ENCODE results near the gene CFAP70. TPM values are rescaled to one million over a fixed set of nuclear protein-coding genes. Genes with fewer than 3 reads are reported as not detected.

Gene CFAP70
- total RNA-seq, 2 donors from 2014 or later: 0.73 to 0.74 TPM

DNA sequence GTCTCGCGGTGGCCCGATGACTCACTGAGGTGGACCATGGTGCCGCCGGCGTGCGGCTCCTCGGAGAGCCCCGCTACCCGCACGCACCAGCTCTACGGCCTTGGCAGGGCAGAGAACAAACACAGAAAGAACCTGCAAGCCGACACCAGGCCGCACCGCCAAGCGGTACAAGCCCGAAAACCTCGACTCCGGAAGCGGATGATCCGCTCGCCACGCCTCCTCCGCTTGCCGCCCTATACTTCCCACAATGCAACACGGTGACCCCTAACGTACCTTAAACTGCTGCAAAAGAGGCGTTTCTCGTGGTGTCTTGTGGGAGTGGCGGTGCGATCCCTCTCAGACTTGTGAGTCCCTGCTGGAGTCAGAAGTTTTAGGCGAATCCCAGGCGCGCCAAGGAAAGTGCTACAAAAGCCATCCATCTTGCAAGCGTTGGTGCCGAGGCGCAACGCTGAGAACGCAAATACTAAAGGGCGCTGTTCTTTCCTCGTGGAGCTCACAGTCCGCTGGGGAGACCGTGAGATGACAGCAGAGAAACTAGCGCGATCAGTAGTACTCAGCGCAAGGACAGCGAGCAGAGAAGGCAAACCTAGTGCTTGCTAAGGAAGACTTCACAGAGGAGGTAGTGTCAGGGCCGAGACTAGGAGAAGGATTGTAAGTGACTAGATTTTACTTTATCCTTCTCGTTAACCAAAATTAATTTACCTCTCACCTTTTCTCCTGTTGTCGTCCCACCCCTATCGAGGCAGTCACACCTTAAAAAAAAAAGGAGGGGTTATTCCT, 106.0 kb downstream of the CFAP70 start, which contains the start of gene MRPS16:
MRPS16 (minus strand) TSS at position 200 of the 780 bp plus-strand sequence; CDS start at position 38, 162 bp downstream.
- H3K36me3 Mint-ChIP-seq (ENCODE audit: low read depth): peaks cover 52% of the 10 kb centered on the region
- peak within 1 kb of the TSS; percentile 96 for H3K4me3 Mint-ChIP-seq
- H3K27ac Mint-ChIP-seq: peak within 1 kb of the TSS; percentile 94
- H3K27me3 Mint-ChIP-seq: no peaks in the 10 kb centered on the region
- peak; percentile 94 for ATAC-seq (replicated peaks)
- H3K9me3 Mint-ChIP-seq: no peaks in the 10 kb centered on the region
- peaks cover 17% of the 10 kb centered on the region for H3K4me1 Mint-ChIP-seq

DNA sequence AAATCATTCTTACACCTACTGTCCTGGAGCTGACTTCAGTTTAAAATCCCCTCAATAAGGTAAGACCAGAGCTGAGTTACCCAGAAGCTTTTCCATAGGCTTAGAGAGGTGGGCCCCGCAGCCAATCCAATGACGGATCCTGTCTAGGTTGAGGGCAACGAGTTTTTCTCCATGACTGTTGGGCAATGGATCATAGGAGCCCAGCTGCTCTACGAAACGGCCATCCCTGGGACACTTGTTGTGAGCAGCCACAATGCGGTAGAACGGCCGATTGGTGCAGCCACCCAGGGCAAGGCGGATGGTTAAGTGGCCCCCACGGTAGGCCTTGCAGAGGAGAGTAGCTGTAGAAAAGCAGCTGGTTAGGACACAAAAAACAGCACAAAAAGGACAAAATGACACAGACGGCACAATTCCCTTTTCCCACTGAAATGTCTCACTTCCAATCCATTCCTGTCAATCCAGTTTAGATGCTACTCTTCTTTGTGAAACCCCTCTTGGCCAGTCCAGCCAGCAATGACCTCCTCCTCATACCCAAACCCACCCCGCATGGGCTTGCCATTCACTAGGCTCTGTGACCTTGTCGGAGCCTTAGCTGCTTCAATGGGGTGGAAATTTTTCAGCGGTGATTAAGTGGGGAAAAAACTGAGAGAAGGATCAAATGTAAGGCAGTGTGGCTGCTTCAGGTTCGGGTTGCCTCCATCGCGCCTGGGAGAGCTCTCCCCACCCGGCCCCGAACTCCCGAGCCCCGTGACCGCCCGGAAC, 106.8 kb downstream of the CFAP70 start:
- ATAC-seq (replicated peaks): peak; percentile 75
- peaks cover 17% of the 10 kb centered on the region for H3K4me1 Mint-ChIP-seq

DNA sequence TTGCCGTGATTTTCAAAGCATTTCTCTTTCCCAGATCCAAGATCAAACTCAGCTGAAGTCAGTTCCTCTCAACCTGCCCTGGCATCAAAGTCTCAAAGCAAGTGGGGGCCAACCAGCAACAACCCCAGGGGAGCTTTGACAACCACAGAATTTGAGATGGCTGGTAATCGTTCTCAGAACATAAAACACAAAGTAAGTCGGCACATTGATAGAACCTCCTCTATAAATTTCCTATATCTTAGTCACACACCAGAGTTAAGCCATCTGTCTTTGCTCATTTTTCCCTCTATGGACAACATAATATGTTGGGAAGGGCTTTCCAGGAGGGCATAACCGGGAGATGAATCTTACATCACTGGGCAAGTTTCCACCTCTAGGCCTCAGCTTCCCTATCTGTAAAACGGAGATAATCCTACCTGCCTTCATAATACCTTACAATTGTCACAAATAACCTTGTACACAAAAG, 110.4 kb downstream of the CFAP70 start:
- no peaks in the 10 kb centered on the region for H3K27me3 Mint-ChIP-seq
- H3K36me3 Mint-ChIP-seq (ENCODE audit: low read depth): peaks cover 95% of the 10 kb centered on the region
- peaks cover 25% of the 10 kb centered on the region for H3K4me1 Mint-ChIP-seq
- no peak for ATAC-seq (replicated peaks)
- peak overlapping the region; percentile 96 for H3K4me3 Mint-ChIP-seq
- peak overlapping the region; percentile 88 for H3K27ac Mint-ChIP-seq
- no peaks in the 10 kb centered on the region for H3K9me3 Mint-ChIP-seq

More for the DNA sequence above, 106.8 kb downstream of the CFAP70 start:
- Mint-ChIP-seq H3K27me3 (no peaks in the 10 kb centered on the region), H3K36me3 (ENCODE audit: low read depth) (peaks cover 60% of the 10 kb centered on the region), H3K9me3 (no peaks in the 10 kb centered on the region), H3K4me3 (peak overlapping the region; percentile 96), H3K27ac (peak overlapping the region; percentile 94)

DNA sequence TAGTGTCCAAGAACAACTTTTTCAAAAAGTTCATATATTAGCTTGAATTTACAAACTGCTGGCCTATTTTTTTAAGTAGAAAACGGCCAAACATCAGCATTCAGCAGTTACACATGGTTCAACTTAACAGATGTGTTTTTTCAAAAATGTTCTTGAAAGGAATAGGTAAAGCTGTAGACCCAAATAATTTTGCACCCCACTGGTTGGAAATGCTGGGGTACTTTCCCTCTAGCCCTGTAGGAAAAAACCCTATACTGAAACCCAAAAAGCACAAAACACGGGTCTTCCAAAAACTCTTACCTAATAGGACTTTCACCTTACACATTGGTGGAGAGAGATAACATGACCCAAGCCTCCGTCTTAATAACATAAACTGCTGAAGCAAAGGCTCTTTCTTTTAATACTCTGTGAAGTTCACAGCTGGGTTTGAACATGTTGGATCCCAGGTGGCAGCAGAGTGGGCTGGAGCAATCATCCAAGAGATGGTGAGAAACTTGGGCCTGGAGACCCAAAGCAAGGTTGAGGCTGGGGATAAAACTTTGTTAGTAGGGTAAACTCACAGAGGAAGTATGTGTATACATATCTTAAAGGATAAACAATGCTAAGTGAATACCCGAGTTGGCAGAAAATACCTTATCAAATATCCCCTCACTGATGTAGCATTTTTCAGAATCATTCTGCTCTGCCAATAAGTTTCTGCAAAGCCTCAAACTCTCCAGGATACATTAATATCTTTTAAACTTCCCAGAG, 111.0 kb downstream of the CFAP70 start:
- H3K4me1 Mint-ChIP-seq: peaks cover 26% of the 10 kb centered on the region
- H3K36me3 Mint-ChIP-seq (ENCODE audit: low read depth): peaks cover 100% of the 10 kb centered on the region
- H3K4me3 Mint-ChIP-seq: peak overlapping the region; percentile 96
- no peak for ATAC-seq (replicated peaks)
- H3K9me3 Mint-ChIP-seq: no peaks in the 10 kb centered on the region
- H3K27ac Mint-ChIP-seq: peak overlapping the region; percentile 88
- no peaks in the 10 kb centered on the region for H3K27me3 Mint-ChIP-seq

DNA sequence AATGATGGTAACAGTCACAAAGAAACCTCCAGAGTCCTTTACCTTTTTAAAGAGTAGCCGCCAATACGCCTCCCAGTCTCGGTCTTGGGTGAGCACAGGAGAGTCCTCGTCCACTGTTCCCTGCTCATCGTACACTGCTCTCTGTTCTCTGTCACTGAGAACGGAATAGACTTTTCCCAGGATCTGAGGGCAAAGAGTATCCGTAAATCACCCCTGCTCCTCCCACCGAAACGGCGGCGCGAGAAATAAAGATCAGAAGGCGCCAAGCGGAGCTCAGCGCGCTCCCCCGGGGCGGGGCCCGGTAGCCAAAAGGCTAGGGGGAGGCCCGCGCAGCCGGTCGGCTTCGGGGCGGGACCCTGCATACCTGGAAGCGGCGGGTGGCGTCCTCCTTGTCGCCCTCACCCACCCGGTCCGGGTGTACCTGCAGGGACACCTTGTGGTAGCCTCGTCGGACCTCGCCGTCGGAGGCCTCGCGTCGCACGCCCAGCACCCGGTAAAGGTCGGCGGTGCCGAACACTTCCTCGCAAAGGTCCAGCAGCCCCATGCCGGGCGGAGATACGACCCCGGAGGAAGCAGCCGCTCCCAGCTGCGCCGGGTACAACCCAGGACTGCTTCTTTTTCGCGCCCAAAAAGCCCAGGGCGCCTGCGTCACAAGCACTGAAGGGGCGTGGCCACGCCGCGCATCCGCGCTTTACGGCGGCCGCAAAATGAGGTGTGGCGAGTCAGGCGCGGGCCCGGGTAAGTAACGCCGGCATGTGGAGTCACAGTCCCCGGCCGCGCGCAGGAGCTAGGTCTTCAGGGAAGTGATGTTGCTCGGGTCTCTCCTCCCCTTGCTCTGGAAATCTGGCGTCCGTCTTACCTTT, 111.8 kb downstream of the CFAP70 start, which contains the start of gene DNAJC9:
DNAJC9 (minus strand) TSS at position 610 of the 863 bp plus-strand sequence; CDS start at position 544, 66 bp downstream.
- H3K27me3 Mint-ChIP-seq: no peaks in the 10 kb centered on the region
- peaks cover 100% of the 10 kb centered on the region for H3K36me3 Mint-ChIP-seq (ENCODE audit: low read depth)
- H3K27ac Mint-ChIP-seq: peak within 1 kb of the TSS; percentile 88
- no peaks in the 10 kb centered on the region for H3K9me3 Mint-ChIP-seq
- H3K4me3 Mint-ChIP-seq: peak within 1 kb of the TSS; percentile 96
- peak; percentile 92 for ATAC-seq (replicated peaks)
- peaks cover 26% of the 10 kb centered on the region for H3K4me1 Mint-ChIP-seq

DNA sequence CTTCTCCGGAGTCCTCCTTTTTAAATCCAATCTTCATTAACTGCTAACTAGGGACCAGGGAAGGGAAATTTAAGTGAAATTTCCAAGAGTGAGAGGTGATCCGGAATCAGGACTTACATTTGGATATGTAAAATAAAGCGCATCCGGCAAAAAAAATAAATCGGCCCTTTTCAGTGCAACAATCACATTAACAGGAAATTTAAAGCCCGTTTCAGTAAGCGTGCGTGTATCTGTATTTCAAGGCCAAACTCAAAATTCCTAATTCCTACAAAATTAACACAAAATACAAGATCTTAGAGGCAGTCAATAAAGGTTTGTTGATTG, 112.4 kb downstream of the CFAP70 start:
- Mint-ChIP-seq H3K9me3 (no peaks in the 10 kb centered on the region), H3K4me1 (peaks cover 26% of the 10 kb centered on the region), H3K27ac (peak overlapping the region; percentile 88), H3K36me3 (ENCODE audit: low read depth) (peaks cover 100% of the 10 kb centered on the region), H3K4me3 (peak overlapping the region; percentile 96), H3K27me3 (no peaks in the 10 kb centered on the region)
- no peak for ATAC-seq (replicated peaks)

DNA sequence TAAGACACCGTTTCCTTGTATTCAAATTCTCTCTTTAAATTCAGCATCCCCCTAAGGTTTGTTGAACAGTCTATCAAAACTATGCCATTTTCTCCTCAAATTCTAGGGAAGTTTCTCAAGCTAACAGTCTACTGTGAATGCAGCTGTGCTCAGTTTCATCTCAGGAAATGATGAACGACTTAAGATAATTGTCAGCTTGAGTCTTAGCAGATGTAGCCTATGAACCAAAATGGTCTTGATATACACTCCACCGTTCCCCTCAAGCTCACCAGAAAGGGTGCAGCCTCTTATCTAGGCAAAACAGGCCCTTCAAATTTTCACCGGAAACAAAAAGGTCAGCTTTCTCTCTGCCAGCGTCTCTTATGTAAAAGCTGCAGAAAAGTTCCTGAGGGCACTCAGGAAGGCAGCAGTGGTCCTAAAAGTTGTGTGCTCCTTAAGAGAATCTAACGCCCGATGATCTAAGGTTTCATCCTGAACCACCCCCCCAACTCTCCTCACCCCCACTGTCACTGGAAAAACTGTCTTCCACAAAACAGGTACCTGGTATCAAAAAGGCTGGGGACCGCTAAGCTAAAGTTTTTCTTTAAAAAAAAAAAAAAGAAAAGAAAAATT, 113.7 kb downstream of the CFAP70 start:
- H3K27me3 Mint-ChIP-seq: no peaks in the 10 kb centered on the region
- H3K9me3 Mint-ChIP-seq: no peaks in the 10 kb centered on the region
- H3K4me1 Mint-ChIP-seq: peaks cover 19% of the 10 kb centered on the region
- peaks cover 100% of the 10 kb centered on the region for H3K36me3 Mint-ChIP-seq (ENCODE audit: low read depth)
- peak overlapping the region; percentile 88 for H3K27ac Mint-ChIP-seq
- no peak for ATAC-seq (replicated peaks)
- peak overlapping the region; percentile 96 for H3K4me3 Mint-ChIP-seq

DNA sequence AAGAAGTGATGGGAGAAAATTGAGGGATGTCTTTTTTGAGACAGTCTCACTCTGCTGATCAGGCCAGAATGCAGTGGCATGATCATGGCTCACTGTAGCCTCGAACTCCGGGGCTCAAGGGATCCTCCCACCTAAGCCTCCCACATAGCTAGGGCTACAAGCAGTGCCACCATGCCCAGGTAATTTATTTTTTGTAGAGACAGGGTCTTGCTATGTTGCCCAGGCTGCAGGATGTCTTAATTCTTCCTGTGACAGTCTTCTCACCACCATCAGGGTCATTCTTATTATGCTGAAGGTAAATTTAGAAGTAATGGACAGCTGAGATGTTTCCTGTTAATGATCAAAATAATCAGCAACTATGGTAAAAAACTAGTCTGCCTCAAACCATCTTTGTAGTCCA, 118.8 kb downstream of the CFAP70 start:
- Mint-ChIP-seq H3K9me3 (no peaks in the 10 kb centered on the region), H3K27ac (no peak overlapping the region), H3K4me3 (no peak overlapping the region), H3K27me3 (no peaks in the 10 kb centered on the region), H3K36me3 (ENCODE audit: low read depth) (peaks cover 94% of the 10 kb centered on the region), H3K4me1 (peaks cover 9% of the 10 kb centered on the region)
- ATAC-seq (replicated peaks): no peak

DNA sequence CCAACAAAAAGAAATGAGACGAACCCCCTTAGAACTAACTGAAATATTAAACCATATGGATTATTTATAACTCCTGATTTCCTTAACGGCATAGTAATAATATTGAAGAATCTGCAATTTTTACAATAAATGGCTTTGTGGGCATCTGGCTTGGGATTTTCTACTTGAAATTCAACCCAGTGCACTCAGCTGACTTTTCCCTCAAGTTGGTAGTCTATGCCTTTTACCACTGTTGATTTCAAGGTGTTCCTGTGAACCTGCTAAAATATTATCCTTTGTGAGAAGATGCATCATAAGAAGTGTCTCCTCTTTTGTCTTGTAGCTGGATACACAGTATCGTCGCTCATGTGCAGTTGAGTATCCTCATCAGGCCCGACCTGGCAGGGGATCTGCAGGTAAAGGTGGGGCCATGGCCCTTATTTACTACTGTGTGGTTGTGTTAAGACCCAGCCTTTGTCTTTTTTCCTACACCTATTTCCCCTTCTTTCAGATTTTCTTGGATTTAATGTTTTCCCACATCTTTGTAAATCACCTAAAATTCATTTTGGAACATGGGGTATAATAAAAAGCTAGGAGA, 119.6 kb downstream of the CFAP70 start:
- Mint-ChIP-seq H3K27ac (no peak overlapping the region), H3K4me1 (peaks cover 4% of the 10 kb centered on the region), H3K27me3 (no peaks in the 10 kb centered on the region), H3K4me3 (no peak overlapping the region), H3K9me3 (no peaks in the 10 kb centered on the region), H3K36me3 (ENCODE audit: low read depth) (peaks cover 94% of the 10 kb centered on the region)
- ATAC-seq (replicated peaks): no peak

DNA sequence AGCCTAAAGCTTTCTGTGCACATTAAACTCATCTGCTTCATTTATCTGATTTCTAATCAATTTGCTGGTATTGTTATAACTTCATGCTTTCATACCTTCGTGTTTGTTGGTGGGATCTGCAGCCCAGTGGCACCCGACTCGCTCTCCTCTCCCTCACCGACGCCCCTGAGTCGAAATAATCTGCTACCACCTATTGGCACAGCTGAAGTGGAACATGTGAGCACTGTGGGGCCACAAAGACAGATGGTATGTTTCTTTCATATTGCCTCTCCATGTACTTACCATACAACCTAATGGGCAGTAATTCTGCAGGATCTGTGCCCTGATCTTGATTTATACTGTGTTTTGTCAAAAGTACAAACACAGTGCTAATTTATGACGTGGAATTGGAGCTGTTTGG, 124.0 kb downstream of the CFAP70 start:
- Mint-ChIP-seq H3K27ac (no peak overlapping the region), H3K4me1 (no peaks in the 10 kb centered on the region), H3K36me3 (ENCODE audit: low read depth) (peaks cover 92% of the 10 kb centered on the region), H3K27me3 (no peaks in the 10 kb centered on the region), H3K9me3 (no peaks in the 10 kb centered on the region), H3K4me3 (no peak overlapping the region)
- no peak for ATAC-seq (replicated peaks)

DNA sequence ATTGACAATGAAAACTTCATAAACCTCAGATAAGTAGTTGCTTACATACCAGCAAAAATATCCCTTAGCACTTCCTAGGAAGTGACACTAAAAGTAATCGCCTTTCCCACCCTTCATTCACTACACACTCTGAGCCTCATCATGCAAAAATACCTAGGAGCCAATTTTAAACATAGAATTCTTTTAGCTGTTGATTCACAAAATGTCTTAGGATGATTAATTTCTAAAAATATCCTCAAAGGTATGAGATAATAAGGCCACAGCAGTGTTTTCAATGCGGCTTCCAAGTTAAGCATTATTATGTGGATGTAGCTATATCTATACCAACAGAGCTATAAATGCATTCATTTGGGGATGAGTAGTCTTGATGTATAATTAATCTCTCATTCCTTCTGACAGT, 124.8 kb downstream of the CFAP70 start:
- H3K4me3 Mint-ChIP-seq: no peak overlapping the region
- no peak for ATAC-seq (replicated peaks)
- H3K27me3 Mint-ChIP-seq: no peaks in the 10 kb centered on the region
- H3K27ac Mint-ChIP-seq: no peak overlapping the region
- no peaks in the 10 kb centered on the region for H3K9me3 Mint-ChIP-seq
- peaks cover 89% of the 10 kb centered on the region for H3K36me3 Mint-ChIP-seq (ENCODE audit: low read depth)
- H3K4me1 Mint-ChIP-seq: no peaks in the 10 kb centered on the region

DNA sequence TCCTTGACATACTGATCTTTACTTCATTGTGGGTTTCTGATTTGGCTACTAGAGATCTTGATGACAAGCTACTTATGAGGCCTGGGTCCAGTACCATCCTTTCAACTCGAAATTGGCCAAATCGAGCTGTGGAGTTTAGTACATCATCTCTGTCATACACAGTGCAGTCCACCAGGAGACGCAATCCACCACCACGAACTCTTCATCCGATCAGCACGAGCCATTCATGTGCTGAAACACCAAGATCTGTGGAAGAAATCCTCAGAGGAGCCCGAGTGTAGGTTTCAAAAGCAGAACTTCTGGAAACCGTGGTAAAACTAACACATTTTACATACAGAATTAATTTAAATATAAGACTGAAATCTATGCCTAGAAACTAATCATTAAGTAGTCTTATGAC, 125.8 kb downstream of the CFAP70 start:
- H3K4me1 Mint-ChIP-seq: no peaks in the 10 kb centered on the region
- H3K9me3 Mint-ChIP-seq: no peaks in the 10 kb centered on the region
- H3K27me3 Mint-ChIP-seq: no peaks in the 10 kb centered on the region
- ATAC-seq (replicated peaks): no peak
- peaks cover 86% of the 10 kb centered on the region for H3K36me3 Mint-ChIP-seq (ENCODE audit: low read depth)
- no peak overlapping the region for H3K27ac Mint-ChIP-seq
- H3K4me3 Mint-ChIP-seq: no peak overlapping the region

DNA sequence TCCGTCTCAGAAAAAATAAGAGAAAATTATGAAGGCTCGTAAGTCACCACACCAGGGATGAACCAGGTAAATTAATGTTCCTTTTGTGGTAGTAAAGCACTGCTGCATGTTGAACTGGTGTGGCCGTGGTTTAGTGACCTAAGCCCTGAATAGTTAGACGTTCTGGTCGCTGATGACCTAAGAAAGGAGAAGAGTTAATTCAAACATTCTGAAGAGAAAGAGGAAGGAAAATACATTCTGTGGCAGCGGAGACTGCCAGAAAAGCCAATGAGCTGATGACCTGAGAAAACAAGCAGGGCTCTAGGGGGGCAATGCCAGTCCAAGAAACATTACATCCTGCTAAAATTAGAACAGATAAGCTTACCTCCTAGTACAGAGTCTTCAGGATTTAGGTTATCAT, 129.1 kb downstream of the CFAP70 start:
- Mint-ChIP-seq H3K4me3 (no peak overlapping the region), H3K4me1 (no peaks in the 10 kb centered on the region), H3K36me3 (ENCODE audit: low read depth) (peaks cover 57% of the 10 kb centered on the region), H3K27ac (no peak overlapping the region), H3K27me3 (no peaks in the 10 kb centered on the region), H3K9me3 (no peaks in the 10 kb centered on the region)
- ATAC-seq (replicated peaks): no peak

Measured in activated T-helper 17 cell treated with anti-CD3 and anti-CD28 coated beads, Interleukin-2, amount 50 U/mL, for 72 hours (primary cell).